Measurements from ENCODE around the gene MFGE8.
A peak's percentile ranks its signal among the peaks of the same experiment; 100 is the strongest.

Gene MFGE8

DNA sequence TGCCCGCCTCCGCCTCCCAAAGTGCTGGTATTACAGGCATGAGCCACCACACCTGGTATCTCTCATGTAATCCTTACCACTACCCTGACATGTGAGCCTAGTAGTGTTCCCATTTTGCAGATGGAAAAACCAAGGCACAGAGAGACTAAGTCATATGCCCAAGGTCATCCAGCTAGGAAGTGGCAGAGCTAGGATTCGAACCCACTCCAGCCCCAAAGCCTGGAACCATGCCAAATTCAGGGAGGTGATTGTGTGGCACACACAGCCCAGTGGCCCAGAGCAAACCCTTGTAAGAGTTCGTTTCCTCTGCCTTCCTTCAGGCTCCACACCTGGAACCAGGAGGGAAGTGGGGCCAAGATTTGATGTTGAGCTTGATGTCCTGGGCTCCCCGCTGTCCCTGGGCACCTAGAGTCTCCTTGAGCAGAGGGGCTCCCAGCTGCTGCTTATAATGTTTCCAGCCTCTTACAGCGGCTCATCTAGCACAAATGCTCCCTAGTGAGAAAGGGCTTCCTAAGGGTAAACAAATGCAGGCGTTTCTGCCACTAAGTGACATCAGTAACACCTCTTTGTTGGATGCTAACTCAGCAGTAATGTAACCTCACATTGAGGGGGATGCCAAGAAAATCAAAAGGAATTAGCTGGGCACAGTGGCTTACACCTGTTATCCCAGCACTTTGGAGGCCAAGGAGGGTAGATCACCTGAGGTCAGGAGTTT lies 21.5 kb downstream of the MFGE8 start:
- no peak for ATAC-seq
- TF ChIP-seq ISL1 (CRISPR knock-in tag; IDR thresholded peaks at IDR 0.05) (no peak), ESRRG (CRISPR knock-in tag; IDR thresholded peaks at IDR 0.05) (no peak), RARB (CRISPR knock-in tag; IDR thresholded peaks at IDR 0.05) (no peak), TCF4 (CRISPR knock-in tag; IDR thresholded peaks at IDR 0.05; ENCODE audit: borderline replicate concordance) (no peak), ZNF8 (CRISPR knock-in tag; IDR thresholded peaks at IDR 0.05) (no peak), ZFP30 (CRISPR knock-in tag; IDR thresholded peaks at IDR 0.05) (no peak), SNAI2 (CRISPR knock-in tag; IDR thresholded peaks at IDR 0.05) (no peak), CSDC2 (CRISPR knock-in tag; IDR thresholded peaks at IDR 0.05) (no peak), ARNTL (CRISPR knock-in tag; IDR thresholded peaks at IDR 0.05; ENCODE audit: borderline replicate concordance, low read depth) (no peak), GLIS3 (CRISPR knock-in tag; IDR thresholded peaks at IDR 0.05) (no peak), ZNF70 (CRISPR knock-in tag; IDR thresholded peaks at IDR 0.05) (no peak), TOX (CRISPR knock-in tag; IDR thresholded peaks at IDR 0.05; ENCODE audit: borderline replicate concordance) (no peak), ZC3H10 (CRISPR knock-in tag; IDR thresholded peaks at IDR 0.05) (no peak), OSR1 (CRISPR knock-in tag; IDR thresholded peaks at IDR 0.05) (no peak)
- TF ChIP-seq, protein P1, sequence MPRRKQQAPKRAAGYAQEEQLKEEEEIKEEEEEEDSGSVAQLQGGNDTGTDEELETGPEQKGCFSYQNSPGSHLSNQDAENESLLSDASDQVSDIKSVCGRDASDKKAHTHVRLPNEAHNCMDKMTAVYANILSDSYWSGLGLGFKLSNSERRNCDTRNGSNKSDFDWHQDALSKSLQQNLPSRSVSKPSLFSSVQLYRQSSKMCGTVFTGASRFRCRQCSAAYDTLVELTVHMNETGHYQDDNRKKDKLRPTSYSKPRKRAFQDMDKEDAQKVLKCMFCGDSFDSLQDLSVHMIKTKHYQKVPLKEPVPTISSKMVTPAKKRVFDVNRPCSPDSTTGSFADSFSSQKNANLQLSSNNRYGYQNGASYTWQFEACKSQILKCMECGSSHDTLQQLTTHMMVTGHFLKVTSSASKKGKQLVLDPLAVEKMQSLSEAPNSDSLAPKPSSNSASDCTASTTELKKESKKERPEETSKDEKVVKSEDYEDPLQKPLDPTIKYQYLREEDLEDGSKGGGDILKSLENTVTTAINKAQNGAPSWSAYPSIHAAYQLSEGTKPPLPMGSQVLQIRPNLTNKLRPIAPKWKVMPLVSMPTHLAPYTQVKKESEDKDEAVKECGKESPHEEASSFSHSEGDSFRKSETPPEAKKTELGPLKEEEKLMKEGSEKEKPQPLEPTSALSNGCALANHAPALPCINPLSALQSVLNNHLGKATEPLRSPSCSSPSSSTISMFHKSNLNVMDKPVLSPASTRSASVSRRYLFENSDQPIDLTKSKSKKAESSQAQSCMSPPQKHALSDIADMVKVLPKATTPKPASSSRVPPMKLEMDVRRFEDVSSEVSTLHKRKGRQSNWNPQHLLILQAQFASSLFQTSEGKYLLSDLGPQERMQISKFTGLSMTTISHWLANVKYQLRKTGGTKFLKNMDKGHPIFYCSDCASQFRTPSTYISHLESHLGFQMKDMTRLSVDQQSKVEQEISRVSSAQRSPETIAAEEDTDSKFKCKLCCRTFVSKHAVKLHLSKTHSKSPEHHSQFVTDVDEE (CRISPR knock-in tag; IDR thresholded peaks at IDR 0.05), result no peak
- TF ChIP-seq, protein P2, sequence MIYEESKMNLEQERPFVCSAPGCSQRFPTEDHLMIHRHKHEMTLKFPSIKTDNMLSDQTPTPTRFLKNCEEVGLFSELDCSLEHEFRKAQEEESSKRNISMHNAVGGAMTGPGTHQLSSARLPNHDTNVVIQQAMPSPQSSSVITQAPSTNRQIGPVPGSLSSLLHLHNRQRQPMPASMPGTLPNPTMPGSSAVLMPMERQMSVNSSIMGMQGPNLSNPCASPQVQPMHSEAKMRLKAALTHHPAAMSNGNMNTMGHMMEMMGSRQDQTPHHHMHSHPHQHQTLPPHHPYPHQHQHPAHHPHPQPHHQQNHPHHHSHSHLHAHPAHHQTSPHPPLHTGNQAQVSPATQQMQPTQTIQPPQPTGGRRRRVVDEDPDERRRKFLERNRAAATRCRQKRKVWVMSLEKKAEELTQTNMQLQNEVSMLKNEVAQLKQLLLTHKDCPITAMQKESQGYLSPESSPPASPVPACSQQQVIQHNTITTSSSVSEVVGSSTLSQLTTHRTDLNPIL (CRISPR knock-in tag; IDR thresholded peaks at IDR 0.05; ENCODE audit: low read depth), result no peak
- TF ChIP-seq, protein P3, sequence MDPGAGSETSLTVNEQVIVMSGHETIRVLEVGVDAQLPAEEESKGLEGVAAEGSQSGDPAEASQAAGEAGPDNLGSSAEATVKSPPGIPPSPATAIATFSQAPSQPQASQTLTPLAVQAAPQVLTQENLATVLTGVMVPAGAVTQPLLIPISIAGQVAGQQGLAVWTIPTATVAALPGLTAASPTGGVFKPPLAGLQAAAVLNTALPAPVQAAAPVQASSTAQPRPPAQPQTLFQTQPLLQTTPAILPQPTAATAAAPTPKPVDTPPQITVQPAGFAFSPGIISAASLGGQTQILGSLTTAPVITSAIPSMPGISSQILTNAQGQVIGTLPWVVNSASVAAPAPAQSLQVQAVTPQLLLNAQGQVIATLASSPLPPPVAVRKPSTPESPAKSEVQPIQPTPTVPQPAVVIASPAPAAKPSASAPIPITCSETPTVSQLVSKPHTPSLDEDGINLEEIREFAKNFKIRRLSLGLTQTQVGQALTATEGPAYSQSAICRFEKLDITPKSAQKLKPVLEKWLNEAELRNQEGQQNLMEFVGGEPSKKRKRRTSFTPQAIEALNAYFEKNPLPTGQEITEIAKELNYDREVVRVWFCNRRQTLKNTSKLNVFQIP (CRISPR knock-in tag; IDR thresholded peaks at IDR 0.05; ENCODE audit: borderline replicate concordance, low read depth), result no peak
- TF ChIP-seq, protein P4, sequence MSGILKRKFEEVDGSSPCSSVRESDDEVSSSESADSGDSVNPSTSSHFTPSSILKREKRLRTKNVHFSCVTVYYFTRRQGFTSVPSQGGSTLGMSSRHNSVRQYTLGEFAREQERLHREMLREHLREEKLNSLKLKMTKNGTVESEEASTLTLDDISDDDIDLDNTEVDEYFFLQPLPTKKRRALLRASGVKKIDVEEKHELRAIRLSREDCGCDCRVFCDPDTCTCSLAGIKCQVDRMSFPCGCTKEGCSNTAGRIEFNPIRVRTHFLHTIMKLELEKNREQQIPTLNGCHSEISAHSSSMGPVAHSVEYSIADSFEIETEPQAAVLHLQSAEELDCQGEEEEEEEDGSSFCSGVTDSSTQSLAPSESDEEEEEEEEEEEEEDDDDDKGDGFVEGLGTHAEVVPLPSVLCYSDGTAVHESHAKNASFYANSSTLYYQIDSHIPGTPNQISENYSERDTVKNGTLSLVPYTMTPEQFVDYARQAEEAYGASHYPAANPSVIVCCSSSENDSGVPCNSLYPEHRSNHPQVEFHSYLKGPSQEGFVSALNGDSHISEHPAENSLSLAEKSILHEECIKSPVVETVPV (CRISPR knock-in tag; IDR thresholded peaks at IDR 0.05), result no peak

DNA sequence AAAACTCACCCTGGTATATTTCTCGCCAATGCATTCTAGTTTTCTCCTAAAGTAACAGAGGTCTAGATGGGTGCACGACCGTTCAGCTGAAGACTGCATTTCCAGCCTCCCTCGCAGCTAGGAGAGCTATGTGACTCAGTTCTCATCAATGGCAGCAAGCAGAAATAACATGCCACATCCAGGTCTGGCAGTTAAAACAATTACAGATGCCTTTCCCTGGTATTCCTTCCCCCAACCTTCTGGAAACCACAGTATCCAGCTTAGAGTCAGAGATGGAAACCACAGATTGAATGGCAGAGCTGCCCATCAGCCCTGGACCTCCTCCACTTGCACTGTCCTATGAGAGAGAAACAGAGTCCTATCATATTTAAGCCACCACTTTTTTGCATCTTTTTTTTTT lies 22.7 kb downstream of the MFGE8 start:
- no peak for TF ChIP-seq ESRRG (CRISPR knock-in tag; IDR thresholded peaks at IDR 0.05)
- no peak for TF ChIP-seq GLIS3 (CRISPR knock-in tag; IDR thresholded peaks at IDR 0.05)
- TF ChIP-seq ISL1 (CRISPR knock-in tag; IDR thresholded peaks at IDR 0.05), result no peak
- no peak for TF ChIP-seq OSR1 (CRISPR knock-in tag; IDR thresholded peaks at IDR 0.05)
- TF ChIP-seq RARB (CRISPR knock-in tag; IDR thresholded peaks at IDR 0.05), result no peak
- TF ChIP-seq, protein P2 (CRISPR knock-in tag; IDR thresholded peaks at IDR 0.05; ENCODE audit: low read depth), result no peak
- TF ChIP-seq PPARA (CRISPR knock-in tag; IDR thresholded peaks at IDR 0.05; ENCODE audit: borderline replicate concordance), result no peak
- no peak for TF ChIP-seq ZNF565 (CRISPR knock-in tag; conservative IDR thresholded peaks at IDR 0.05; ENCODE audit: low read depth)
- TF ChIP-seq ZNF8 (CRISPR knock-in tag; IDR thresholded peaks at IDR 0.05), result no peak
- no peak for TF ChIP-seq ZNF70 (CRISPR knock-in tag; IDR thresholded peaks at IDR 0.05)
- no peak for TF ChIP-seq ZC3H10 (CRISPR knock-in tag; IDR thresholded peaks at IDR 0.05)
- TF ChIP-seq, protein P1 (CRISPR knock-in tag; IDR thresholded peaks at IDR 0.05), result no peak
- ATAC-seq, result peak; percentile 21

Data from SK-N-SH treated with all-trans-retinoic acid at 6 μM for 48 hours (cell line).